ENCODE measurements around the gene SUSD4.

SUSD4 gene

DNA sequence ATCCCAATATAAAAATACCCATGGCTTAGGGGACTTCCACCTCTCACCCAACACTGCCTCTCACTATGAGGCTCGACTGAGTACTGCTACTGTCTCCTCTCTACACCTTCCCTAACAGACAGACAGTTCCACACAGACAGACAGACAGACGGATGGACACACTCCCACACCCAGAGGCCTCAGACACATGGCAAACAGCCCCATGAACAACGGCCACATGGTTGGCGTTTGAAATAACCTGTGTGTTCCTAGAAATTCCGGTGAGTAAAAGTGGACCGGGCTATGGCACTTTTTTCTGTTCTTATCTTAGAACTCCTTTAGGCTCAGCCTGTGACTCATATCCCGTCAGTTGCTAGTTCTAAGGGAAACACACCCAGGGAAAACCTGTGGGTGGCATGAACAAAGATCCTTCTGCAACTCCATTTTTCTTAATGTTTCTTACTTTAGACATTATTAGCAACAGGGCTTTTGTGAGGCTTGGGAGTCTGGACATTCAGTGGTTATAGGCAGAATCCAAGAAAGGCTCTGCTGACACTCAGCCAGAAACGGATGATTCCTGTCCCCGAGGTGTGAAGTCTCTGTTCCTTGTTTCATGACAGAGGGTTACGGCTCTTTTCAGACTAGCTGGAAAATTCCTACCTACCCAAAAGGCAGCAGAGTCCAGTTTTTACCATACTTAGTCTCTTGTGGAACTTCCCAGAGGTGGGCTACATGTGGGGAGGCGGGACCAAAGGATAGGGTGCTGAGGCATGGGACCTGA is 130.4 kb downstream of the SUSD4 start:
- in situ Hi-C loops (cut with MboI; ENCODE audit: low sequenced_read_pairs) = no loop called here

DNA sequence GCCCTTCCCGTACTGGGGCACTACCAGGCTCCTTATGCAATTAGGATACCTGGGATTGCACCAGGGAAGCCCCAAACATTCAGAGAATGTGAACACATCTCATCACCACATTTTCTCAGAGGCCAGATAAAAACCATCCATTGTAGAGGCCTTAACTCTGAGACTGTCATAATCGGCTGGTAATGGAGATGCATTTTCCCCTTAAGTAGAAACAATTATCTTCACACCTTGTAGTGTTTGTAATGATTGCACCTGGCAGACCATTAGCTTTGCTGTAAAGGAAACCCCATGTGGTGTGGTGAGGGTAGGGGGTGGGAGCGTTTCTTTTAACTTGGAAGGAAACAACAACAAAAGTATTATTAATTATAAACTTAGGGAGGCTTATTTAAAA is 131.0 kb downstream of the SUSD4 start:
- in situ Hi-C loops (cut with MboI; ENCODE audit: low sequenced_read_pairs) = no loop called here

DNA sequence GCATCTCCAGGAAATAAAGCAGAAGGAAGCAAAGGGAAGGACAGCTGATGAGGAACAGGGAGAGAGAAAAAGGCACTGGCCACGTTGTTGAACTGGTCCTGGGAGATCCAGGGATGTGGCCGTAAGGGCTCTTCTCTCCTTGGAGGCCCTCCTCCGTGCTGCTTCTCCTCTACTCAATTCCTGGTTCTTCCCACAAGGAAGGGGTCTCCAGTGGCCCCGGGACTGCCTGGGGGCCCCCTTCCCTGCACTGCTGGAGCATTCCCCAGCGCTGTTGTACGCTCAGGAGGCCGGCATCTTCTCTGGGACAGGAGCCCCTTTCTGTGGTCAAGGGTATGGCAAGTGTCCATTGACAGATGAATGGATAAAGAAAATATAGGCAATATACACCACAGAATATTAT is 132.4 kb downstream of the SUSD4 start:
- in situ Hi-C loops (cut with MboI; ENCODE audit: low sequenced_read_pairs) = no loop called here

DNA sequence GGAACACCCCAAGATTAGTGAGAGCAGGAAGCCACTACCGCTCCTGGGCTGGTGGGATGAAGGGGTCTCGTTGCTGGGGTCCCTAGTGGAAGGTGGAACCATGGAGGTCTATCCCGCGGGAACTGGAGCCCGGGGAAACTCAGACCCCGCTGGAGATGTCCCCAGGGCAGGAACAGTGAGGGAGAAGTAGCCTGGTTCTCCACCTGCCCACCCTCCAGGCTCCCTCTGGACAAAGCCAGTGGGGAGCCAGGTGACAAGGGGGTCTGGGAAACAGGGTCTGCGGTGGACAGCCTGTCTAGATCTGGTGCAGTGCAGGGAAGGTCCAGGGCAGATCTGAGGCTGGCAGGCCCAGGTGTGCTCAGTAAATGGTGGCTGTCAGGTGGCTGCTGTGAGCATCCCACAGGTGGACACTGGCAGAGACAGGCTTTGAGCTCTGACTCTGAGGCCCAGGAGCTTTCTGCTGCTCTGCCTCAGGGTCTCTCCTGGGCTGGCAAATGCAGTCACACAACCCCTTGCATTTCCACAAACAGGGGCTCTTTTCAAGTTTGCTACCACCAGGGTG is 132.9 kb downstream of the SUSD4 start:
- in situ Hi-C loops (cut with MboI; ENCODE audit: low sequenced_read_pairs) = no loop called here

DNA sequence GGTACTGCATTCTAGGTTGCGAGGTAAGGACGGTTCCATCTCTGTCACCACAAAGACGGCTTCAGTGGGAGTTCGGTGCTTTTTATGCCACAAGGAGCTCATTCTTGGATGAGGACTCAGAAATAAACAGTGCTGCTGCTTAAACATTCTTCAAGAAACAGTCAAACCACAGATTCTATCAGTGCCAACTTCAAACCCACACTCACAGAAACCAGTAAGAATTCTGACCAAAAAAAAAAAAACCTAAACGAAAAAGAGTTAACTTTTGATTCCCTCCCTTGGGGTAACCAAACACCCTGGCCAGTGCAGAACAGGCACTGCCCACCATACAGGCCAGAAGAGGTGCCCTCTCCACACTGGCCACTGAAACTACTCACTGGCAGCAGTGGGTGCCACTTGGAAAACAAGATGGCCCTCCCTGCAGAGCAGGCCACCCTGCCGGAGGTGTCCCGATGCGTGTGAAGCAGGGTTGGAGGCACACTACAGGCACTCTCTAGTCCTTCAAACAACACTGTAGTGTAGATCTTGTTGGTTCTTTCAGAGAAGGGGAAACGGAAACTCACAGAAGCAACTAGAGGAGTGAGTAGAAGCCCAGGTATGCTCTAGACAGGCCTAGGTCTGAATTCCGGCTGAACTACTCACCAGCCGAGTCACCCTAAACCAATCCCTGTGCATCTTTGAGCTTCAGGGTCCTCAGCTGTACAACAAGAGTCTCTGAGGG is 133.7 kb downstream of the SUSD4 start:
- in situ Hi-C loops (cut with MboI; ENCODE audit: low sequenced_read_pairs) = no loop called here

DNA sequence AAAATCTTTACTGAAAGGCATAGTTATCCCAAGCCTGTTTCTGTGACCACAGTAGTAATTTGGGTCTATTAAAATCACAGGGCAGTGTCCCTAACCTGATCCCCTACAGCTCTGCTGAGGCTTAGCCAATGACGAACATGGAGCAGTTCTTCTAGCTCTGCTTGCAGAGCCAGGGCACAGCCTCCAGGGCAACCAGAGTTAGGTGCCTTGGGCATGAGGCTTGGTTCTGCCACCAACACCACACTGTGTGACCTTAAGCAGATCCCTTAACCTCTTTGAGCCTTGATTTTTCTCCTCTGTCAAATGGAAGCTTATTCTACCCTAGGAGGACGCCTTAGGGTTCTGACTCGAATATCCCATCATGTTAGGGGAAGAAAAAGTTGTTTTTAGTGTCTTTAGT is 134.2 kb downstream of the SUSD4 start:
- in situ Hi-C loops (cut with MboI; ENCODE audit: low sequenced_read_pairs) = no loop called here

DNA sequence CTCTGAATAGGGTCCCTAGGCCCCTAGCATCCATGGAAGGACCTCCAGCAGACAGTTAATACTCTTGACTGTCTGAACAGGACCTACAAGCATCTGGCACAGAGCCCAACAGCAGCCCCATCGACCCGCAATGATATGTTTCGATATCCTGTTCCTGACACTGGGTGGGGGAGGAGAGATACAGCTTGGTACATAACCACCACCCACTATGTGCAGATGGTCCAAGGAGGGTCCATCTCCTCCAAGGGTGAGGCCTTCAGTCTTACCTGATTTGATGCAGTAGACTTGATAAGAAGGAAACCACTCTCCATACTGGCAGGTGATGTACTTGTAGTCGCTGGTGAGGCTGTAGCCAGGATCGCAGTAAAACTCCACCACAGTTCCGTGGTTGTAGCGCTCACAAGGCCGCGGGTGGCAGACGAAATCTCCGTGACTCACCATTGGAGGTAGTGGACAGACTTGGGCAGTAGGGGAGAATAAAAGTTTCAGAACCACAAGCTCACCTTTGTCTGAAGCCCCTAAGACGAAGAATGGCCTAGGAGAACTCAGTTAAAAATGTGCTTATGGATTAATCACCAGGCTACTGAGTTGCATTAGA is 134.9 kb downstream of the SUSD4 start:
- in situ Hi-C loops (cut with MboI; ENCODE audit: low sequenced_read_pairs) = no loop called here

DNA sequence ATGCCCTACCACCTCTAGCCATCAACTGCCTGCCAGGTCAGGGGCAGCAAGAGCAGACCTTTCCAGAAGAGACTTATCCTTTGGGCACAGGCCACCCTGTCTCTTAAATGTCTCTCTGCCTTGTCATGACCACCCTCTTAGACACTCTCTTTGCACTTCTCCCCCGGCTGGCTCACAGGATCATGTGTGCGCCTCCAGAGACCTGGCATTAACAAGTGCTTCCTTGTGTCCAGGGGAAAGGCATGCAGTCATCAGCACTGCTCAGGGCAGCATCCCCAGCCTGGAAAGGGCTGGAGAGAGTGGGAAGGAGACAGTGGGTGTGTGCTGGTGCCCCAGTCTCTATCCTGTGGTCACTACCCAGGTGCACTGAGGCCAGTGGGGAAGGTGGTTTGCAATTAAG is 135.8 kb downstream of the SUSD4 start:
- in situ Hi-C loops (cut with MboI; ENCODE audit: low sequenced_read_pairs) = no loop called here

DNA sequence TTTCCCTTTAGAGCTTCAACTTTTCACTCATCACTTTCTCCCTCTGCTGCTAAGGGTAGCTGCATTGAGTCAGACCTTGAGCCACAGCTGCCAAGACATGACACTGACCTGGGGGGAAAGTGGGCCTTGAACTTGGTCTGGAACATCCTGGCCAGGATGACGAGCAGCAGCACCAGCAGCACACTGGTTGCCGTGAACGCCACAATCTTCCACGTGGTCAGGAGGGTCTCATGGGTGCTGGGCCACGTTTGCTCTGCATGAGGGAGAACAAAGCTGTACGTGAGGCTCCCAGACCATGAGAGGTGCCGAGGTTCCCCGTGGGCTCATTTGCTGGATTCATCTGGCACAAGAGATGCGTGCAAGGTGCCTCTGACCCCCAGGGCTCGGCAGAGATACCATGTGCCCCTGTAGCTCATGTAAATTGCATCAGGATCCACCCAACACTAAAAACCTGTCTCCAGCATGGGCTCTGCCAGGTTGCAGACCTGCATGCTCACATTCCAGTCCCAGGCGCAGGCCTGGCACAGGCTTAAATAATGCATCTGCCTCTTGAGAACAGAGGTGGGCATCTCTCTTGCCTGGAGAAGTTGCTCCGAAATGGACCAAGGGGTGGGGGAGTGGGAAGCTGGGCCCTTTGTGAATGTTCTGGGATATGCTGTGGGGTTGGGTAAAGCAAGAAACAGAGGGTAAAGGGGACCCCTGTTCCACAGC is 136.3 kb downstream of the SUSD4 start:
- in situ Hi-C loops (cut with MboI; ENCODE audit: low sequenced_read_pairs) = no loop called here

DNA sequence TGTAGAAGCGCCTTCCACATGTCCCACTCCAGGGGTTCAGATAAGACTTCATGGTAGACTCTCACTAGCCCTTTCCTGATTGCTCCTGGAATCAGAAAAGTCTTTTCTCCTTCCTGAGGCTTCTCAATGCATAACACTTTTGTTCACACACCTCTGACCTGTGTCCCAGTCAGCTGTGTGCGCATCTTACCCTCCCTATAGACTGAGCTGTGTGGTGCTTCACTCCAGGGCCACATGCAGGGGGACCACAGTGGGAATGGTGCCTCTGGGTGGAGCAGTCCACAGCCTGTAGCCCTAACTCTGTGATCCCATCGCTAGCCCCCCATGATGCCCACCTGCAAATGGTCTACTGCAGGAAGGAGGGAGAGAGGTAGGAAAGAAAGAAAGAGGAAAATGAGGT is 136.9 kb downstream of the SUSD4 start:
- in situ Hi-C loops (cut with MboI; ENCODE audit: low sequenced_read_pairs) = no loop called here

DNA sequence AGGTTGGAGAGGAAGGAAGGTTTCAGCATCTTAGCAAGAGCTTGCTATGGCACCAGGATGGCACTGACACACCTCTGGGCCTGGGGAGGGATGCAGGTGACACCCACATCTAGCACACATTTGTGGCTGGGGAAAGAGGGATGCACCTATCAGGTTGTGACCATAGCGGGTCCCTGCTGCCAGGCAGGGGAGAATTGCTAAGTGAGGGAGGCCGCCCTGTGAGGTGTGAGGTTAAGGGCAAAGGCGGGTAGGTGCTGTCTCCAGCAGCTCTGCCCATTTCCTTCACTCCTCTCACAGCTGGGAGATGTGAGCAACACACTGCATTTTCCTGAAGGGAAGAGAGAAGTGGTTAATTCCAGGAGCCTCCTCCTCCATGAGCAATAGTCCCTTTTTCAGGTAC is 137.7 kb downstream of the SUSD4 start:
- in situ Hi-C loops (cut with MboI; ENCODE audit: low sequenced_read_pairs) = no loop called here

DNA sequence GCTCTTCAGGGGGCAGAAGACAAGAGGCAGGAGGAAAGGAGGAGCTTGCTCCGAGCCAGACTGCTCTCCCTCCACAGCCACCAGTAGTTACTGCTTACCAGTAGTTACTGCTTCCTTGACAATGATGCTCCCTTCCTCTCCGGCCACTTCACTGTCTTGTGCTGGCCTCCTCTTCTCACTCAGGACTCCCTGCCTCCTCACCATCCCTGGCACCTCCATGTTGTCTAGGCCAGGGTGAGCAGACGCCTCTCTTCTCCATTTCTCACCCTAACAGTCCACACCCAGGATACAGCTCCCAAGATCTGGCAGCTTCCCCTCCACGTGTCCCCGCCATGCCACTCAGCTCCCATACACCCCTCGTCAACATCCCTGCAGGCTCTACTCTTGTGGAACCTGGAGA is 138.5 kb downstream of the SUSD4 start:
- in situ Hi-C loops (cut with MboI; ENCODE audit: low sequenced_read_pairs) = no loop called here

DNA sequence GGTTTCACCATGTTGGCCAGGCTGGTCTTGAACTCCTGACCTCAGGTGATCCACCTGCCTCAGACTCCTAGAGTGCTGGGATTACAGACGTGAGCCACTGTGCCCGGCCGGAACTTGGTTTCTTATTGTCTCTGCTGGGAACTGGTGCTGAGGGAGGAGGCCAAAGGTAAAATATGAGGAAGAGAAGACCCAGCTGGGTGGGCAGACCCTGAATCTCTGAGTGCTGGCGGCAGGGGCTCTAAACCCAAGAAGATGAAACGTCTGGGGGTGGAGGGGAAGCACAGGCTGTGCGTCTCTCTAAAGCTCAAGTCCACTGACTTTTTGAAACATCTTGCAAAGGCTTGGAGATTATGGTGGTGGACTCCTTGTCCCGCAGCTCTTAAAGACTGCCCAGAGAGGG is 138.9 kb downstream of the SUSD4 start:
- in situ Hi-C loops (cut with MboI; ENCODE audit: low sequenced_read_pairs) = no loop called here

DNA sequence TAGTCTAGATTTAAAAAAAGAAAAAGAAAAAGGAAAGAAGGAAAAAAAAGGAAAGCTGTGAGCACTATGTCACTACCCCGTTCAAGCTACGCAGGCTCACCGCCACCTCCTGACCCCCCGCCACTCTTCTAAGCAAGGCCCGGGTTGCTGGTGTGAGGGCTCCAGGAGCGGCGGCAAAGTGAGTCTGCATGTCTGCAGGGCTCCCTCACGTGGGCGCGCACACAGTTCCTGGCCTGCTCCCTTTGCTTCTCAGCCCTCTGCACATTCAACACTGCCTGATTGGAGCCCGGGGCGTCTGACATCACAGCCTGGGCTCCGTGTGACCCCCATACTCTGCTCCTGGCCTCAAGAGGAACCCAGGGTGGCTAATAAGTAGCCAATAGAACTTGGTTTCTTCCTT is 139.5 kb downstream of the SUSD4 start:
- in situ Hi-C loops (cut with MboI; ENCODE audit: low sequenced_read_pairs) = no loop called here

DNA sequence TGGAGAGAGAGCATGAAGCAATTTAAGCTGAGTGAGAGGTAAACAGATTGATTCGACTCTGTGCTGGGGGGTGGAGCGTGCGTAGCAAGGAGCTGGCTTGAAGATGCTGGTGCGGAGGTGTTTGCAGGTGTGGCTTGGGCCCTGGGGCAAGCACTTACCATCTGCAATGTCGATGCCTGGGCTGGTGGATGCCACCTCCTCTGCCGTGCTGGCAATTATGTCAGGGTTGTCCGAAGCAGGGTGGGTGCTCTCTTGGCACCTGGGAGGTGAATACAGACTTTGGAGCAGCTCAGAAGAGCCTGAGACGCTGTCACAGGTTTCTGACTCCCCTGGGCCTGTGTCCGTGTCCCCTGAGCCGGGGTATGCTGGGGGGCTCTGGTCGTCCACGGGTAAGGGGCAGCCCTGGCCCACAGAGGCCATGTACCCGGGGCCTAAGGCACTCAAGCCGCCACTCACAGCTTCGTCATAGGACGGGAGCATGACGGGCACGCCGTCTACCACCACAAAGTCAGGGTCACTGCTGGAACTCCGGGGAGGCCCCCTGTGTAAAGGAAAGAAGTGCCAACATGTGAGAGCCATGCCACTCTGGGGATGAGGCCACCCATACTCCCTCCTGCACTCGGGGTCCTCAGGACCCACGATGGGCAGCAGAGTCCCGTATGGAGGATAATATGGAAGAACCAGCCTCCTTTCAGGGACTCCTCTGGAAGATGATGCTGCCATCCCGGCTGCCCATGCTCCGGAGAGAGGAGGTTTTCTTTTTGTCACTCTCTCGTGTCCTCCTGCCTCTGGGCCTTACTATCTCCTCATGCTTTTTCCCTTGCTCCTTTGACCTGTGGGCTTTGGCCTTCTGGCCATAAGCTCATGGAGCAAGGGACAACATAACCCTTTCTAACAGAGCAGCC is 140.6 kb downstream of the SUSD4 start:
- in situ Hi-C loops (cut with MboI; ENCODE audit: low sequenced_read_pairs) = no loop called here

DNA sequence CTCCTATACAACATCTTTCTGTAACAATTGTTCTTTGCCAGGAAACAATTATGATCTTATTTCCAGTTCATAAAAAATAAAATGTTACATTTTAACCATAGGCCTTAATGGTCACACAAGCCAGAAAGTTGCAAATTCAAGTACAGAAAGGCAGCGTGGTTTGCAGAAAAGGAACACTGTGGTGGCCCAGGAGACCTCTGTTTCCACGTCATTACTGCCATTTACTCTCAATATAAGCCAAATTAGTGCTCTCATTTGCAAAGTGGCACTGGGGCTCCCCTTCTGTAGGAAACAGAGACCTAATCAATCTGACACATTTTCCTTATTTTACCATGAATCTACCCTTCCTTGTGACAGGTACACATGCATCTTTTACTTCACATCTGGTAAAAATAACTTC is 141.6 kb downstream of the SUSD4 start:
- in situ Hi-C loops (cut with MboI; ENCODE audit: low sequenced_read_pairs) = no loop called here

DNA sequence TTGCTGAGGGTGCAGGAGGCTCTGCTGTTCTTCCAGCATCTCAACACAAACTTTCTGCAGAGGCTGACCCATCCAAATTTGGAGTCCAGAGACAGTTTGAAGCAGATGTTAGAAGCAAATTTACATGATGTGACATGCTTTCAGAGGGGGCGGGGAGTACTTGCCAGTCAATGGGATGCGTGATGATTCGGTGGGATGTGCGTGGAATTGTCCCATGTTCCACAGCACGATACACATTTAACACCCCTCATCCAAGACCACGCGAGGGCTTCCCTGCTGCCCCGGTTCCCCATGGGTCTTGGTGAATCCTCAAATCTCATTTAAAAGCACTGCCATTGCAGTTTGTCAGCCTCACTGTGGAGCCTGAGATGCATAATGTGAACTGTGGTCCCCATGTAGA is 142.3 kb downstream of the SUSD4 start:
- in situ Hi-C loops (cut with MboI; ENCODE audit: low sequenced_read_pairs) = no loop called here

DNA sequence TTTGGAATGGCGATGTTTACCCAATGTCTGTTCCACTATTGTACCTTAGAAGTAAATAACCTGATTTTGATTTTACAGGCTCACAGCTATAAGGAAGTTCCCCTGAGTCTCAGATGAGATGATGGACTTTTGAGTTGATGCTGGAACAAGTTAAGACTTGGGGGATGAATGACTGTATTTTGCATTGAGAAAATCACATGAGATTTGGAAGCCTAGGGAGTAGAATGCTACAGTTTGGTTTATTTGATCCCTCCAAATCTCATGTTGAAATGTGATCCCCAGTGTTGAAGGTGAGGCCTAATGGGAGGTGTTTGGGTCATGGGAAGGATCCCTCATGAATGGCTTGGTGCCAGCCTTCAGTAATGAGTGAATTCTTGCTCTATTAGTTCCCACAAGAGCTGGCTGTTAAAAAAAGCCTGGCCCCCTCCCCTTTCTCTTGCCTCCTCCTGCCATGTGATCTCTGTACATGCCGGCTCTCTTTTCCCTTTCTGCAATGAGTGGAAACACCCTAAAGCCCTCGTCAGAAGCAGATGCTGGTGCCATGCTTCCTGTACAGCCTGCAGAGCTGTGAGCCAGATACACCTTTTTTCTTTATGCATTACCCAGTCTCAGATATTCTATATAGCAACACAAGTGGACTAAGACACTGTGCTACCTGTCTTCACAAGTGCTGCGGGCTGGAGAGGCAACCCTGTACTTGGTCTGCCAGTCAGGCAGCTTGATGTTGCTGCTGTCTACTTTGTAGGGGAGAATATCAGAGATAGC is 143.9 kb downstream of the SUSD4 start:
- in situ Hi-C loops (cut with MboI; ENCODE audit: low sequenced_read_pairs) = no loop called here

DNA sequence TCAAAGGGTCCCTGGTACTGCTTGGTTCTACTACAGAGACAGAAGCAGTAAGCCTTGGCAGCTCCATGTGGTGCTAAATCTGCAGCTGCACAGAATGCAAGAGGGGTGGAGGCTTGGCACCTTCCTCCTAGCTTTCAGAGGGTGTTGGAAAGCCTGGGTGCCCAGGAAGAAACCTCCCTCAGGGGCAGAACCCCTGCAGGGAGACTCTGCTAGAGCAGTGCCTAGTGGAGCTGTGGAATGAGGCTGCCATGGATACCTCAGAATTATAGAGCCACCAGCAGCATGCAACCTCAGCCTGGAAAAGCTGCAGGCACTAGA is 144.7 kb downstream of the SUSD4 start:
- in situ Hi-C loops (cut with MboI; ENCODE audit: low sequenced_read_pairs) = no loop called here

DNA sequence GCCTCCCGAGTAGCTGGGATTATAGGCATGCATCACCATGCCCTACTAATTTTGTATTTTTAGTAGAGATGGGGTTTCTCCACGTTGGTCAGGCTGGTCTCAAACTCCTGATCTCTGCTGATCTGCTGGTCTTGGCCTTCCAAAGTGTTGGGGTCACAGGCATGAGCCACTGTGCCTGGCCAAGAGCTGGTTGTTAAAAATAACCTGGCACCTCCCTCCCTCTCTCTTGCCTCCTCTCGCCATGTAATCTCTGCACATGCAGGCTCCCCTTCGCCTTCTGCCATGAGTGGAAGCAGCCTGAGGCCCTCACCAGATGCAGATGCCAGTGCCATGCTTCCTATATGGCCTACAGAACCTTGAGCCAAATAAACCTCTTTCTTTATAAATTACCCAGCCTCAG is 146.2 kb downstream of the SUSD4 start:
- in situ Hi-C loops (cut with MboI; ENCODE audit: low sequenced_read_pairs) = no loop called here
